ENCODE data around the gene DMD. TPM values are rescaled to one million over a fixed set of nuclear protein-coding genes. Genes with fewer than 3 reads are reported as not detected.

The DMD gene
- total RNA-seq, 2 experiments from 2014 or later: 0.20 to 0.47 TPM

- no peaks in the 10 kb centered on the region for H3K27me3 Mint-ChIP-seq
- no peaks in the 10 kb centered on the region for H3K36me3 ChIP-seq (ENCODE audit: insufficient read depth, low read length)
- no peak overlapping the region for H3K4me3 Mint-ChIP-seq
- no peak for TF ChIP-seq CTCF (IDR thresholded peaks at IDR 0.05)
- H3K9me3 ChIP-seq (ENCODE audit: control insufficient read depth in 1 of 2, insufficient read depth in 1 of 2, low read length in 2 of 2): no peaks in the 10 kb centered on the region
- no peak for ATAC-seq (ENCODE audit: poor library complexity)
- intact Hi-C loops (cut with DNase I, micrococcal nuclease): no loop called here
- no peak overlapping the region for H3K4me3 ChIP-seq (ENCODE audit: low read length)
- no peak overlapping the region for H3K27ac Mint-ChIP-seq
- no peak for DNase-seq
- no peaks in the 10 kb centered on the region for H3K9me3 Mint-ChIP-seq
- ChIA-PET POLR2A (no interaction called here), CTCF (no interaction called here)
- no peaks in the 10 kb centered on the region for H3K27me3 ChIP-seq (ENCODE audit: control insufficient read depth in 1 of 2, insufficient read depth in 2 of 2, low read length in 2 of 2)
- H3K4me1 ChIP-seq (ENCODE audit: insufficient read depth, low read length): no peaks in the 10 kb centered on the region
- no peak overlapping the region for H3K27ac ChIP-seq (ENCODE audit: low read depth in 1 of 2, low read length in 2 of 2)
- no peaks in the 10 kb centered on the region for H3K4me1 Mint-ChIP-seq (ENCODE audit: low read depth)
- no peaks in the 10 kb centered on the region for H3K36me3 Mint-ChIP-seq (ENCODE audit: low read depth)
Observed at GRCh38 chrX:31705816-31706215, 1505.5 kb downstream of the DMD start.

DNA sequence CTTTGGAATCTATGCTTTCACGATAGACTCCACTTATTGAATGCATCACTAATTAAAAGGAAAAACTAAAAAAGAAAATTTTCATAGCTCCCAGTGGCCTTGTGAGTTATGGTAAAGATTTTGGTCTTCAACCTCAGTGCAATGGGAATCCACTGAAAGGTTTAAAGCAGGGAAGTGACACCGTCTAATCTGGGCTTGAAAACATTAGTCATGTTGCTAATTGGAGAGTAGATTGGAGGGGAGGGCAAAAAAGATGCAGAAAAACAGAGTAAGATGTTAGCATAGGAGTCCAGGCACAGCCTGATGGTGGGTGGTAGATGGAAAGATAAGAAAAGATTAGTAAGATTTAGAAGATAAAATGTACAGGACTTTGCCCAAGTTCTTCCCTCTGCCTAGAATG is 1506.4 kb downstream of the DMD start:
- Mint-ChIP-seq H3K4me1 (ENCODE audit: low read depth) (no peaks in the 10 kb centered on the region), H3K36me3 (ENCODE audit: low read depth) (no peaks in the 10 kb centered on the region), H3K9me3 (no peaks in the 10 kb centered on the region), H3K27me3 (no peaks in the 10 kb centered on the region), H3K27ac (no peak overlapping the region), H3K4me3 (no peak overlapping the region)
- no peaks in the 10 kb centered on the region for H3K36me3 ChIP-seq (ENCODE audit: insufficient read depth, low read length)
- CTCF ChIA-PET: no interaction called here
- POLR2A ChIA-PET: no interaction called here
- H3K4me3 ChIP-seq (ENCODE audit: low read length): no peak overlapping the region
- no peaks in the 10 kb centered on the region for H3K4me1 ChIP-seq (ENCODE audit: insufficient read depth, low read length)
- no peak overlapping the region for H3K27ac ChIP-seq (ENCODE audit: low read depth in 1 of 2, low read length in 2 of 2)
- ATAC-seq (ENCODE audit: poor library complexity): no peak
- no peak for TF ChIP-seq CTCF (IDR thresholded peaks at IDR 0.05)
- H3K27me3 ChIP-seq (ENCODE audit: control insufficient read depth in 1 of 2, insufficient read depth in 2 of 2, low read length in 2 of 2): no peaks in the 10 kb centered on the region
- H3K9me3 ChIP-seq (ENCODE audit: control insufficient read depth in 1 of 2, insufficient read depth in 1 of 2, low read length in 2 of 2): no peaks in the 10 kb centered on the region
- DNase-seq: no peak
- intact Hi-C loops (cut with DNase I, micrococcal nuclease): no loop called here

DNA sequence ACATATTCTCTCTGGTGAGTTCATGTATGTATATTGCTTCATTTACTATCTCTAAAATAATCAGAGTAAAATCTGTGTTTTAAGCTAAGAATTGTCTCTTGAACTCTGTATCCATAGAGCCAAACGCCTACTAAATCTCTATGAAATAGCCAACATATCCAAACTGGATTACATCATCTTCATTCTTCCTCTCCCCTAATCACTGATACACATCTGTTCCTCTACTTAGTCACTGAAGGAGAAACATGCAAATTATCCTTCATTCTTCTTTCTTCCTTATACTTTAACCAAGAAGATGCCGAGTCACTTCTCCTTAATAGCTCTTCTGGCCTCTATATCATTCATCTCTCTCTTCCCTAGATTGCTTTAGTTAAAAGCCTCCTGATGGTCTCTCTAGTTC is 1509.1 kb downstream of the DMD start:
- no peaks in the 10 kb centered on the region for H3K27me3 ChIP-seq (ENCODE audit: control insufficient read depth in 1 of 2, insufficient read depth in 2 of 2, low read length in 2 of 2)
- no peak for ATAC-seq (ENCODE audit: poor library complexity)
- H3K27me3 Mint-ChIP-seq: no peaks in the 10 kb centered on the region
- CTCF ChIA-PET: no interaction called here
- no peaks in the 10 kb centered on the region for H3K9me3 Mint-ChIP-seq
- H3K27ac Mint-ChIP-seq: no peak overlapping the region
- H3K4me3 ChIP-seq (ENCODE audit: low read length): no peak overlapping the region
- H3K4me1 Mint-ChIP-seq (ENCODE audit: low read depth): no peaks in the 10 kb centered on the region
- TF ChIP-seq CTCF (IDR thresholded peaks at IDR 0.05): no peak
- DNase-seq: no peak
- no peaks in the 10 kb centered on the region for H3K36me3 ChIP-seq (ENCODE audit: insufficient read depth, low read length)
- POLR2A ChIA-PET: no interaction called here
- H3K27ac ChIP-seq (ENCODE audit: low read depth in 1 of 2, low read length in 2 of 2): no peak overlapping the region
- intact Hi-C loops (cut with DNase I, micrococcal nuclease): no loop called here
- H3K4me1 ChIP-seq (ENCODE audit: insufficient read depth, low read length): no peaks in the 10 kb centered on the region
- H3K4me3 Mint-ChIP-seq: no peak overlapping the region
- no peaks in the 10 kb centered on the region for H3K9me3 ChIP-seq (ENCODE audit: control insufficient read depth in 1 of 2, insufficient read depth in 1 of 2, low read length in 2 of 2)
- H3K36me3 Mint-ChIP-seq (ENCODE audit: low read depth): no peaks in the 10 kb centered on the region

Measured in CD4-positive, alpha-beta T cell (primary cell).